C4-2B (cell line): Measurements from ENCODE around the gene NEK8.

Source experiments
- CTCF ChIP-seq: fragments of 450-650 bp; conservative IDR thresholded peaks from 2 replicates; pipeline ENCODE4 v1.5.1; 2017; ENCODE audit warnings: mild to moderate bottlenecking
- ZFX ChIP-seq: fragments of 450-650 bp; IDR thresholded peaks from 2 replicates; pipeline ENCODE4 v1.6.1; 2017

GRCh38 chr17:28725166-28725659 lies 3.4 kb upstream of the NEK8 start:
- no peak; the same call in 1 of the 2 replicates for TF ChIP-seq CTCF
- no peak for TF ChIP-seq ZFX
